Measurements from ENCODE around the gene TIMM44.

TIMM44 gene

GRCh38 chr19:7914099-7914498, 29.4 kb downstream of the TIMM44 start:
- DNase-seq (ENCODE audit: low spot score) = no peak

DNA sequence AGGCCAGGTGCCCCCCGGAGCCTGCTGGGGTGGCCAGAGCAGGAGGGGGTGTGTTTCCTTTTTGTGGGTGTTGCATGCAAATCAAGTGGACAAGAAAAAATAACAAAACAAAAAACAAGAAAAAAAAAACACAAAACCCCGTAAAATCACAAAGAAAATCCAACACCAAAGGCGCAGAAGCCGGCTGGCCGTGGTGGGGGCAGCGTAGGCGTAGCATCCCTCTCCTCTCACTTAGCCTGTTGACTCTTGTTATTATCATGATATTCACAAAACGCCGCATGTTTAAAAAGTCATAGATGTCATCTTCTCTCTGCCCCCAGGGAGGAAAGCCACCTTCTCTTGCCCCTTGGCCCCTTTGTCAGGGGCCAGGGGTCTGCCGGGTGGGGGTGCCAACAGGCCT, 29.8 kb downstream of the TIMM44 start:
- no peak for DNase-seq (ENCODE audit: low spot score)

DNA sequence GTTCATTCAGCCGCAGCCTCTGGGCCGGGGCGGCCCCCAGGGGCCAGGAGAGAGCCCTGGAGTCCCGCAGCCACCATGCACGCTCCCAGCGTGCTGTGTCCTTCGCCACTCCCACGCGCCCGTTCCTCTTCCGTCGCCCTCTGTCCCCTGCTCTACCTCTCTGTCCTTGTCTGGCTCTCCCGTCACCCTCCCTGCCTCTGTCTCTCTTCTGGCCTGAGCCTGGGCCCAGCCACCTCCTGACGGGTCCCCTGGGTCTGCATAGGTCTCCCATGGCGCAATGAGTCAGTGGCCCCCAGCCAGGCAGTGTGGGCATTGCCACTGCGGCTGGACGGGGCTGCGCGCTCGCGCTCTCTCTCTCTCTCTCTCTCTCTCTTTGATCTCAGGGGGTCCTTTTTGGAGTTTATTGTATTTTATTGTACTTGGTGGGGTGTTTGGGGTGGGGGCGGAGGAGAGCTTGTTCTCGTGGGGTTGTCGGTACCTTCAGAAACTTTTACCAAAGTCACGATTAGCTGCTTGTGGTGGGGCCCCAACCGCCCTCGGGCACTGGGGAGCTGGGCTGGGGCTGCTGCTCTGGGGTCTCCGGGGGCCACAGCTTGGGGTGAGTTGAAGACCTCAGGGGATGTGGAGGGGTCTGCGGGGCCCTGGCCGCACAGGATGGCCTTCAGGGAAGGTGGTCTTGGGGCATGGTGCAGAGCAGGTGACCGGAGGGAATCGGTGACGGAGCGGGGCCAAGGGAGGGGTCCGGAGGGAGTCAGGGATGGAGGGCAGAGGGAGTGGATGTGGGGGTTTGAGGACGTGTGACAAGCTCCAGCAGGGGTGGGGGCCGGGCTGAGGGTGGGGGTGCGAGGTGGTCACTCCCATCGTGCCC, 30.5 kb downstream of the TIMM44 start:
- DNase-seq (ENCODE audit: low spot score) = no peak

GRCh38 chr19:7912144-7912696, 31.2 kb downstream of the TIMM44 start:
- DNase-seq (ENCODE audit: low spot score) = no peak

GRCh38 chr19:7911508-7912143, 31.8 kb downstream of the TIMM44 start:
- no peak for DNase-seq (ENCODE audit: low spot score)

- no peak for DNase-seq (ENCODE audit: low spot score)
Measured at GRCh38 chr19:7910321-7911161, 32.9 kb downstream of the TIMM44 start.

DNA sequence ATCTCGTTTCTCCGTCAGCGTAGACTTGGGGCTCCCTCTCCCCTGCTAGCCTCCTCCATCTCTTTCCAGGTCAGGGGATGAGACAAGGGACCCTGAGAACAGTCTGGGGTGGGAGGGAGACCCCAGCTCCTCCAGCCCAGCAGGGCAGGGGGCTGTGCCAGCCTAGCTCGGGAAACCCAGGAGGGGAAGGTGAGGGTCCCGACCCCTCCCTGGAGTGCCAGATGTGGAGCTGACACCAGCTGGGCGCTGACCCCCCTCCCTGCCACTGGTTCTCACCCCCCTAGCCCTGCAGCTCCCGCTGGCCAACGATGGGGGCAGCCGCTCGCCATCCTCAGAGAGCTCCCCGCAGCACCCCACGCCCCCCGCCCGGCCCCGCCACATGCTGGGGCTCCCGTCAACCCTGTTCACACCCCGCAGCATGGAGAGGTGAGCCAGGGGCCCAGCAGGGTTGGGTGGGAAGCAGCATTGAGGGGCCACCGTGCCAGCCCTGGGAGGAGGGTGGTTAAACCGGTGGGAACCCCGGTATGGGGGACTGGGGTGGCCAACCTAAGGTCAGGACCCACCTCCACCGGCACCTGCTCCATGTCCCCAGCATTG, 33.9 kb downstream of the TIMM44 start:
- no peak for DNase-seq (ENCODE audit: low spot score)

DNA sequence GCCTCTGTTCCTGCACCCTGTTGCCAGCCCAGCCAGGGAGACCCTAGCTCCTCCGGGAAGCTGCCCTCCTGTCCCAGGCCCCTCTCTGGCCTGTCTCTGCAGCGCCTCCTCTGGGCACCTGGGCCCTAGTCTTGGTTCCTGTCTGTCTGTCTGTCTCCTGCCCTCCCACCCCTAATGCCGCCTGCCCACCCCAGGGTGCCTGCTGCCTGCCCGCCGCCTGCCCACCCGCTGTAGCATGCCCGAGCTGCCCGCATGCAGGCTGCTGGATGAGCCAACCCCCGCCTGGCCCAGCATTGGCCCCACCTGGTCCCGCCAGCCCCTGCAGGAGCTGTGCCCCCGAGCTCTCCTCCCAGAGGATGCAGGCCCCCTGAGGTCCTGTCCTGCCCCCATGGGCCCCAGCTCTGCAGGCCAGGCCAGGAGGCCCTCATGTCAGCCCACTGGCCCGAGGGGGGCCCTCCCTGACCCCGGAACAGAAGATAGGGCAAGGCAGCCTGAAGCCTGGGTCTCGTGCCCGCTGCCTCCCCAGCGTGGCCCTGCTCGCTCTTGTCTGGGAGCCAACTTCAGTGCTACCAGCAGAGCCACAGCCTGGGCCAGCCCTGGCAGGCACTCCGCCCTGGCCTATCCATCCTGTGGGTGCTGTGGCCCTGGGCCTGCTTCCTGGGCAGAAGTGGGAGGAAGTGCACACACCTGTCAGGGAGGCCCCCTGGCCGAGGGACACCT, 34.6 kb downstream of the TIMM44 start:
- no peak for DNase-seq (ENCODE audit: low spot score)

DNA sequence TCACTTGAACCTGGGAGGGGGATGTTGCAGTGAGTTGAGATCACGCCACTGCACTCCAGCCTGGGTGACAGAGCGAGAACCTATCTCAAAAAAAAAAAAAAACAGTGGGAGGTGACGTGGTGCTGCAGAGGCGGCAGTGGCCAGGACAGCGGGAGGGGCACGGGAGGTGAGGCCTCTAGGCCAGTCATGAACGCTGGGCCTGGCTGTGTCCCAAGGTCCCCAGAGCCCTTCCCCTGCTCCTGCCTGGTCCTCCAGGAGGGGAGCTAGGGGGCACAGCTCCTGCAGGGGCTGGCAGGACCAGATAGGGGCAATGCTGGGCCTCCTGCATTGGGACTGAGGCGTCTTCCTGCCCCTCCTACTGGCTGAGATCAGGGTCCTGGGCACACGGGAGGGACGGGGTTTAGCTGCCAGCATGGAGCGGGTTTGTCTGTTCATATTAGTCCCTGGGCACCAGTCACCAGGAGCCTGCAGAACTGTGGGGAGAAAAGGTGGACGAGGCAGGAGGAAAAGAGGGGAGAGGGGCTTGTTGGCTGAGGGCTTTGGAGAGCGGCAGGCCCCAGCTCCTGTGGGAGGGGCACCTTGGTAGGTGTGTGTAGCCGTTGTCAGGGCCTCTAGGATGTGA, 35.3 kb downstream of the TIMM44 start:
- no peak for DNase-seq (ENCODE audit: low spot score)

DNA sequence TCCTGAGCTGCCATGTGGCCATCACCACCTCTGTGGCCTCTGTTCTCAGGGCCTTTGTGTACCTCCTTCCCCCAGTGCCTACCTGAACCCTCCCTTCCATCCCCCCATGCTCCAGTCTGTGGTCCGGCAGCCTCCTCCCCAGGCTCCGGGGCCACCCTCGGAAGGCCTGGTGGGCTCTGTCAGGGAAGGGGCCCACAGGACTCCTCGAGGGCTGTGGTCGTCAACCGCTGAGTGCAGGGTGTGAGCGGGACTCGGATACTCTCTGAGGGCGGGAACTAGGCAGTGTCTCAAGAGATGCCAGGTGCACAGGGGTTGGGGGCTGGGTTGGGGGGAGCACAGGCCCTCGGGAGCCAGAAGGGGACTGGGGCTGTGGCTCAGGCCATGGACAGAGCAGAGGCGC, 35.9 kb downstream of the TIMM44 start:
- no peak for DNase-seq (ENCODE audit: low spot score)

DNA sequence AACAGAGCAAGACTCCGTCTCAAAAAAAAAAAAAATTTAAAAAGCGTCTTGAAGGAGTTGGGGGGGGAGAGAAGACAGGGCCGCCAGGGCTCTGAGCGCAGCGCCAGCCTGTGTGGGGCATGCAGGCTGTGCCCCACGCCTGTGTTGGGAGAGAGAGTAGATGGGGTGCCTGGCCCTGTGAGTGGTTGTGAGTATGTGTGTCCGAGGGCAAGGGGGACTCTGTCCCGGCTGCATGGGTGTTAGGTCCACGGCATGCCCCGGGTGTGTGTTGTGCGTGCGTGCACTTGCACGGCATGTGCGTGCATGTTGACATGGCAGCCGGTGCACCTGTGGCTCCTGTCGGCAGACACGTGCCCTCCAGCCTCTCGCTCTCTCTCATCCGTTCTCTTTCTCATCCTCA, 36.3 kb downstream of the TIMM44 start:
- no peak for DNase-seq (ENCODE audit: low spot score)

DNA sequence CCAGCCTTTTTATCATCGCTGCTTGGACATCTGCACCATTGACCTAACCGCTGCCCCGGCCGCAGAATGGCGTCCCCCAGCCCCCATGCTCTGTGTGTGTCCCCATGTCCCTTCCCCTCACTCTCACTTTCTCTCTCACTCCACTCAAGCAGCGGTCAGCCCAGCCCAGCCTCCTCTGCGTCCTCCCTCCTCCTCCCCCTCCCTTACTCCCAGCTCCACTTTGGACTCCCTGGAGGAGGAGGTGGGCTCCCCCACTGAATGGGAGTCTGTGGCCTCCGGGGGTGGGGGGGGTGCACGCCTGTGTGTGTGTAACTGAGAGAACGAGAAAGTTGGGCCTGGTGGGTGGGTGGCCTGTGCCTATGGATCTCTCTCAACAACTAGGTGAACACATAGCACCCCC, 37.6 kb downstream of the TIMM44 start:
- no peak for DNase-seq (ENCODE audit: low spot score)

DNA sequence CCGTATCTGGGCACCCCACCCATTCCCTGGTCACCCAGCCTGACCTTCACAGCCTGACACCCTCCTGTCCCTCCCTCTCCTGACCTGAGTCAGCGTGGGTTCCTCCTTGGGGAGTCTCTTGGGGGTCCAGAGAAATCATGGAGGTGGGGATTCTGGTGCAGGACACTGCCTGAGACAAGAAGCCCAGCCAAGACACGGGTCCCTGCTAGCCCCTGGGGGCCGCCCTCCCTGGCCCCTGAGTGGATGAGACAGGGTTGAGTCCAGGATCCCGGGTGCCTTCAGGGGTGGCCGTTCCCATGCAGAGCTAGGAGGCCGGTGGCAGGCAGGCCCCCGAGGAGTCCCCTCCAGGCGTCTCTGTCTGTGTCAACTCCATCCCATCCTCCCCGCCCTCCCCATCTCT, 38.2 kb downstream of the TIMM44 start:
- no peak for DNase-seq (ENCODE audit: low spot score)

- DNase-seq (ENCODE audit: low spot score) = peak; percentile 74
Measured at GRCh38 chr19:7904074-7905020, 39.1 kb downstream of the TIMM44 start.

GRCh38 chr19:7903244-7904073, 40.0 kb downstream of the TIMM44 start, which contains the start of gene MAP2K7:
TSS of gene MAP2K7 (plus strand) at chr19:7903877. CDS start at chr19:7903945, 68 bp downstream.
- DNase-seq (ENCODE audit: low spot score) = peak; percentile 95

DNA sequence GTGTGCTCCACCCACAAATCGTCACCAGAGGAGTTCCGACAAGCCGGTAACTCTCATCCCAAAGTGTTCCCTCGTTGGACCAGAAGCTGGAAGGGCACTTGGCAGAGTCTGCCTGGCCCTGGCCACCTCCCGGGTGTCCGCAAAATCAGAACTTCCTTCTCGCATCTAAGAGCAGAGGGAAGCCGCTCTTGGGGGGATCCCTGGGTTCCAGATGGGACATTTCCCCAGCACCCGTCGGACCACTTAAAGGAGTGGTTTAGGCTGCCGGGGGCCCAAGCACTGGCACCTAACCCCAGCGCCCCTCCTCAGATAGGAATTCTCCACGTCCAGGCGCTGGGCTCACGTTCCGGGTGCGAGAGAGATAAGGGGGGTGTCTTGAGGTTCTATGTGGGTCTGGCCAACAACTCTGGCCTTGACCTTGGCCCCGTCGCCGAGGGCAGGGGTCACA, 40.6 kb downstream of the TIMM44 start:
- no peak for DNase-seq (ENCODE audit: low spot score)

DNA sequence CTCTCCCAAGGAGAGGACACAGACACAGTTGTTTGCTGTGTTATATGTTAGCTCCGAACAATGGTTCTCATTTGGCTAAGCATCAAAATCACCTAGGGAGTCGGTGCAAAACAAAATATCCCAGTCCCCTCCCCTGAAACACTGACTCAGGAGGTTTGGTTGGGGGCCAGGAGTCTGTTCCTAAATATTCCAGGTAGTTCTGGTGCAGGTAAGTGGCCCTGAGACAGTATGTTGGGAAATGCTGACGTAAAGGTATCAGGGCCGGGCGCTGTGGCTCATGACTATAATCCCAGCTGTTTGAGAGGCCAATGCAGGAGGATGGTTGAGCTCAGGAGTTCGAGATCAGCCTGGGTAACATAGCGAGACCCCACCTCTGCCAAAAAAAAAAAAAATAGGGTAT, 42.1 kb downstream of the TIMM44 start:
- no peak for DNase-seq (ENCODE audit: low spot score)

GRCh38 chr19:7900931-7901330, 42.5 kb downstream of the TIMM44 start:
- DNase-seq (ENCODE audit: low spot score) = no peak
